ENCODE data around the gene MS4A18.

Gene MS4A18

DNA sequence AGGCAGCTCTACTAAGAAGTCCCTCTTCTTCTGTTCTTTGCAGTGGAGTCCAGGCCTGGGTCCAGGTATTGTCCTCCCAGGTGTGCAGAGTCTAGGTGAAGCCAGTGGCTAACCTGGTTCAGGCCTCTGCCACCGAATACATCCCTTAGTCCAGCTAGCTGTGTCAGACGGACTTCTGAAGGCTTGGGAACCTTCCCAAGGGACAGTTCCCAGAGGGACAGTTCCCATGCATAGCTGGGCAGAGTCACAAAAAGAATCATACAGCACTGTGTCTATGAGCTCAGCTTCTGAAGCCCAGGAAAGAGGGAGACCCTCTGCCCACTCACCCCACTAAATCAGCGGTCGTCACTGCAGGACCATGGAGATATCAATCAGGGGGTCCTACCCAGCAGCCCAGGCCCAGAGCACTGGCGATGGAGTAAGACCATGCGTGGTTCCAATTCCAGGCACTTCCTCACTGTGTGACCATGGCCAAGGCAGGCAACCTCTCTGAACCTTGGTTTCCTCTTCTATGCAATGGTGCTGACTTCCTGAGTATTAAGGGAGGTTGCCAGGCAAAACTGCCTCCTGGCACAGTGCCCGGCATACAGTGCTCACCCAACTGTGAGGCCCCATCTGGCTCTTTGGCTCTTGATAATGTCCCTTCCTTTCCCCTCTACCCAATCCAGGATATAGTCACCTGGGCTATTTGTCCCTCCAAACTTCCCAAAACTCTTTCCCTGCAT is 64.0 kb downstream of the MS4A18 start:
- no peak for DNase-seq (ENCODE audit: low spot score)

GRCh38 chr11:60790726-60791125 is 66.2 kb downstream of the MS4A18 start:
- no peak for DNase-seq (ENCODE audit: low spot score)

- DNase-seq (ENCODE audit: low spot score), result no peak
Observed at GRCh38 chr11:60791153-60791933, 66.8 kb downstream of the MS4A18 start.

DNA sequence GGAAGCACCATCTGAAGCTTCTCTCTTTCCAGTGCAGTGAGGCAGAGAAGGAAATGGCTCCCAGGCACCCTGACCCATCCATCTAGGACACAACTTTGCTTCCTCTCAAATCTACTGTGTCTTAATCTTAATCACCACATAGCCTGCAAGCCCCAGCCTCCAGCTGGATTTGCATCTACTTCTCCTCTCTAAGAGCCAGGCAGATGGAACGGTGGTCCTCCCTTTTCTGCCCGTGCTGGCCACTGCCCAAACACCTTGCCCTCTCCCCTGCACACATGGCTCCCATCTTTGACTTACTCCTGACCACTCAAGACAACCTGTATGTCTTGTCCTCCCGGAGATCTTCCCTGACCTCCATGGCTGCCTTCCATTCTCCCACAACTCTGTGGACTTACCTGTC is 68.0 kb downstream of the MS4A18 start:
- no peak for DNase-seq (ENCODE audit: low spot score)

All from NAMALWA (cell line).